CD4-positive, alpha-beta T cell treated with Interleukin-17A for 1 hour (primary cell): Measurements from ENCODE around the gene KPRP.

Source experiments
- DNase-seq: peaks from one replicate; pipeline ENCODE4 v3.0.0-alpha.2; 2020

KPRP gene

GRCh38 chr1:152776361-152776760, 18.5 kb downstream of the KPRP start:
- DNase-seq: no peak

- DNase-seq: no peak
Measured at GRCh38 chr1:152777510-152778137, 19.8 kb downstream of the KPRP start.

- DNase-seq: no peak
Measured at GRCh38 chr1:152783095-152783494, 25.3 kb downstream of the KPRP start.

GRCh38 chr1:152786077-152786476, 28.3 kb downstream of the KPRP start, which contains the start of gene LCE1E:
Gene LCE1E (plus strand): TSS chr1:152786257. CDS start chr1:152787300, 1,043 bp downstream.
- no peak for DNase-seq

GRCh38 chr1:152795686-152796085, 37.9 kb downstream of the KPRP start:
- no peak for DNase-seq

- no peak for DNase-seq
Measured at GRCh38 chr1:152796421-152796820, 38.6 kb downstream of the KPRP start, which contains the start of gene LCE1D. Gene LCE1D (plus strand): TSS chr1:152796721. CDS start chr1:152797795, 1,074 bp downstream.

- no peak for DNase-seq
Measured at GRCh38 chr1:152801333-152801732, 43.5 kb downstream of the KPRP start.

GRCh38 chr1:152806576-152806975, 48.8 kb downstream of the KPRP start, which contains the start of gene LCE1C:
Gene LCE1C (minus strand): TSS chr1:152806651. CDS start chr1:152805478, 1,173 bp downstream.
- DNase-seq: no peak

GRCh38 chr1:152811050-152811449, 53.2 kb downstream of the KPRP start:
- no peak for DNase-seq
